ENCODE data around the gene SSC4D. TPM values are rescaled to one million over a fixed set of nuclear protein-coding genes. Genes with fewer than 3 reads are reported as not detected.

The SSC4D gene
- total RNA-seq, 1 donor from 2014 or later, result 22.4 TPM

GRCh38 chr7:76358011-76358480 is 51.5 kb downstream of the SSC4D start:
- Mint-ChIP-seq H3K4me1 (peaks cover 35% of the 10 kb centered on the region), H3K4me3 (peak overlapping the region; percentile 96), H3K36me3 (peaks cover 18% of the 10 kb centered on the region), H3K9me3 (peaks cover 3% of the 10 kb centered on the region), H3K27ac (peak overlapping the region; percentile 97), H3K27me3 (ENCODE audit: low read depth) (no peaks in the 10 kb centered on the region)
- no peak for DNase-seq (ENCODE audit: low spot score in 2 of 2, unreplicated experiment in 2 of 2)
- no peak for TF ChIP-seq CTCF (IDR thresholded peaks at IDR 0.05; ENCODE audit: unreplicated experiment)

DNA sequence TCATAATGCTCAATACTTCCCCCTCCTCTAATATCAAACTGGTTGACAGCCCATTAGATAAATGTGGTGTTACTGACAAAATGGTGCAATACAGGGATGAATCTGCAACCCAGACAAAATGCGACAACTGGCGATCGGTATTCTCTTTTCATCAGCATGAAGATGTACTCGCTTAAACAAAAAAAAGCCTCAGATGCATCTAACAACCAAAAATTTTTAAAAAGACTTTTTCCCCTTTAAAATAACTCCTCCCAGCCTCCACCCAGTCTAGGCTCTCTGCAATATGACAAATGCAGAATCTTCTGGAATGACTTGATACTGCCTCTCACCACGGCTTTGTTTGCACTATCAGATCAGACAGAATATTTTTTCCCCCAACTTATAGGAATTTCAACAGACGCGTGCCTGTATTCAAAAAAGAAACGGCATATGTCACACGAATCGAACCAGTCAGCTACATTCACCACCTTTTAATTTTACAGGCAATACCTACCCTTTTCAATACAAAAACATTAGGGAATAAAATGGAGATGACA is 52.0 kb downstream of the SSC4D start:
- TF ChIP-seq CTCF (IDR thresholded peaks at IDR 0.05; ENCODE audit: unreplicated experiment), result no peak
- Mint-ChIP-seq H3K36me3 (peaks cover 18% of the 10 kb centered on the region), H3K4me3 (peak overlapping the region; percentile 96), H3K9me3 (peaks cover 3% of the 10 kb centered on the region), H3K4me1 (peaks cover 38% of the 10 kb centered on the region), H3K27ac (peak overlapping the region; percentile 97), H3K27me3 (ENCODE audit: low read depth) (no peaks in the 10 kb centered on the region)
- DNase-seq (ENCODE audit: low spot score in 2 of 2, unreplicated experiment in 2 of 2), result no peak

GRCh38 chr7:76356823-76357222 is 52.7 kb downstream of the SSC4D start:
- Mint-ChIP-seq H3K4me1 (peaks cover 44% of the 10 kb centered on the region), H3K36me3 (peaks cover 23% of the 10 kb centered on the region), H3K27me3 (ENCODE audit: low read depth) (no peaks in the 10 kb centered on the region), H3K4me3 (peak overlapping the region; percentile 96), H3K9me3 (peaks cover 6% of the 10 kb centered on the region), H3K27ac (peak overlapping the region; percentile 97)
- no peak for TF ChIP-seq CTCF (IDR thresholded peaks at IDR 0.05; ENCODE audit: unreplicated experiment)
- no peak for DNase-seq (ENCODE audit: low spot score in 2 of 2, unreplicated experiment in 2 of 2)

DNA sequence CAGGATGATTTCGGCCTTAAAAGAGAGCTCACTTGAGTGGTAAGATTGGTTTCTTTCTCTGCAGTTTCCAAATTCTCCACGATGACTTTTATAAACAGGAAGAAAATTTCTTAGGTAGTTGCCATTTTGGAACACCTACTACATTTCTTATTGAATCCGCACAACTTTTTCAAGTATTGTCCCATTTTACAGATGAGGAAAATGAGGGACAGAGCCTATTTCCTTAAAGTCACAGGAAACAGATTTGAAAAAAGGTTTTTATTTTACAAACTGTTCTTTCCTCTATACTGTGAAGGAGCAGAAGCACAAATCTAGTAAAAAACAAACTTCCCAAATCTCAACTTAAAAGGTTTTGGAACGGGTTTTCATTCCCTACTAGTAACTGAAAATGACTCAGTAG is 53.4 kb downstream of the SSC4D start:
- peak overlapping the region; percentile 7 for H3K4me3 Mint-ChIP-seq
- H3K9me3 Mint-ChIP-seq, result peaks cover 13% of the 10 kb centered on the region
- H3K27me3 Mint-ChIP-seq (ENCODE audit: low read depth), result no peaks in the 10 kb centered on the region
- no peak for DNase-seq (ENCODE audit: low spot score in 2 of 2, unreplicated experiment in 2 of 2)
- peaks cover 30% of the 10 kb centered on the region for H3K36me3 Mint-ChIP-seq
- H3K4me1 Mint-ChIP-seq, result peaks cover 45% of the 10 kb centered on the region
- H3K27ac Mint-ChIP-seq, result peak overlapping the region; percentile 45
- TF ChIP-seq CTCF (IDR thresholded peaks at IDR 0.05; ENCODE audit: unreplicated experiment), result no peak

DNA sequence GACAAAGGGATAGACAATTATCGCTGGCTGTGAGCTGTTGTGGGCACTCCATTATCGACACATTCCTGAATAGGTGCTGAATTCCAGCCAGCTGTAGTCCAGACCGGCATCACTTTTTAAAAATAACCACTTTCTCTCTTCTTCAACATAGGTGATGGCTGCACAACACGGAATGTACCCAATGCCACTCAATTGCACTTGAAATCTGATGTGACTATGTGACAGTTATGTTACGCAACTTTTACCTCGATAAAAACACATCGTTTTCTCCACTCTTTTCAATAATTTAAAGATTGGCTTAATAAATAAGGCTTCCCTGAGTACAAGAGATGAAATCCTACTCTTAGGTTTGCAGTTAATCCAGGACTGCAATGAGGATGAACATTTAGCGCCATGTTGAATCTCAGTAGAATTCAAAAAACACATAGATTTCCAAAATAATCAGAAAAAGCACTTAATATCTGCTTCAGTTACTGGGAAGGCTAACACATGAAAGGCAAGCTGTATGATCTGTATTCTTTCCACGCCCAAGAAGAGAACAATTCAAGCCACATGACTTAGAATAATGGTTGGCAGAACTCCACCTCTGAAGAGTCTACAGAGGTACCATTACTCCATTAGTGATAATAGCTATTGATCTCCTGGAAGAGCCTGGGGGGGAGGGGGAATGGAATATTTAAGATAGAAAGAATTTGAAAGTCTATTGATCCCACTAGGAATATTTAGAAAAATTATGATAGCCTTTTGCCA is 54.3 kb downstream of the SSC4D start:
- Mint-ChIP-seq H3K36me3 (peaks cover 38% of the 10 kb centered on the region), H3K4me3 (no peak overlapping the region), H3K27ac (no peak overlapping the region), H3K4me1 (peaks cover 45% of the 10 kb centered on the region), H3K27me3 (ENCODE audit: low read depth) (no peaks in the 10 kb centered on the region), H3K9me3 (peaks cover 16% of the 10 kb centered on the region)
- no peak for DNase-seq (ENCODE audit: low spot score in 2 of 2, unreplicated experiment in 2 of 2)
- no peak for TF ChIP-seq CTCF (IDR thresholded peaks at IDR 0.05; ENCODE audit: unreplicated experiment)

All from mesothelial cell of epicardium (in vitro differentiated cells).